LNCaP clone FGC (cell line): ENCODE results near the gene VAMP4.
"Not testable (repeated sequence)": the region's sequence is repeated elsewhere in the genome, so short reads cannot be mapped to it uniquely, and the experiment has no call there.

Experiments used
- DNase-seq: peaks from one replicate; pipeline ENCODE4 v3.0.0-alpha.2; 2011; ENCODE audit warnings: low read depth
- H3K4me3 ChIP-seq: 2 replicates; pipeline ENCODE4 v1.5.1; 2011; ENCODE audit warnings: mild to moderate bottlenecking, low read depth, low read length, control low read depth
- CTCF ChIP-seq: IDR thresholded peaks from 2 replicates; pipeline ENCODE4 v1.5.1; 2012; ENCODE audit warnings: mild to moderate bottlenecking; ENCODE audit not compliant: control insufficient read depth, insufficient read depth; ENCODE audit errors: extremely low read depth

The VAMP4 gene

GRCh38 chr1:171716616-171717015 lies 25.2 kb downstream of the VAMP4 start:
- no peak overlapping the region for H3K4me3 ChIP-seq
- DNase-seq, result no peak
- no peak for TF ChIP-seq CTCF

- no peak for DNase-seq
- H3K4me3 ChIP-seq, result no peak overlapping the region
- peak; percentile 45 for TF ChIP-seq CTCF
Measured at GRCh38 chr1:171715813-171716251, 26.0 kb downstream of the VAMP4 start.

GRCh38 chr1:171712341-171712740 lies 29.5 kb downstream of the VAMP4 start:
- no peak for TF ChIP-seq CTCF
- H3K4me3 ChIP-seq, result no peak overlapping the region
- DNase-seq, result no peak

GRCh38 chr1:171711643-171712042 lies 30.2 kb downstream of the VAMP4 start:
- TF ChIP-seq CTCF, result no peak
- no peak overlapping the region for H3K4me3 ChIP-seq
- no peak for DNase-seq

- no peak for DNase-seq
- TF ChIP-seq CTCF, result no peak
- no peak overlapping the region for H3K4me3 ChIP-seq
Measured at GRCh38 chr1:171707583-171707982, 34.3 kb downstream of the VAMP4 start.

- no peak for DNase-seq
- no peak for TF ChIP-seq CTCF
- no peak overlapping the region for H3K4me3 ChIP-seq
Measured at GRCh38 chr1:171702598-171702997, 39.3 kb downstream of the VAMP4 start.

GRCh38 chr1:171699531-171699930 lies 42.3 kb downstream of the VAMP4 start:
- TF ChIP-seq CTCF, result no peak
- DNase-seq, result no peak
- H3K4me3 ChIP-seq, result no peak overlapping the region

GRCh38 chr1:171695772-171696171 lies 46.1 kb downstream of the VAMP4 start:
- DNase-seq, H3K4me3 ChIP-seq: not testable (repeated sequence)

- DNase-seq, H3K4me3 ChIP-seq: not testable (repeated sequence)
Measured at GRCh38 chr1:171693541-171693940, 48.3 kb downstream of the VAMP4 start.
